RWPE2 (cell line): Measurements from ENCODE around the gene LMNB1.
"Not testable (repeated sequence)": the region's sequence is repeated elsewhere in the genome, so short reads cannot be mapped to it uniquely, and the experiment has no call there.

Source experiments
- ATAC-seq: fragments of 200-7000 bp; cut with Tn5 transposase; 3 replicates; pipeline ENCODE4 v1.9.1; 2021; ENCODE audit warnings: low read depth
- DNase-seq: peaks from one replicate; pipeline ENCODE4 v3.0.0-alpha.2; 2020; ENCODE audit warnings: low spot score
- H3K27ac ChIP-seq: fragments of 450-650 bp; 2 replicates; pipeline ENCODE4 v1.5.1; 2017; ENCODE audit warnings: mild to moderate bottlenecking; ENCODE audit not compliant: poor library complexity, severe bottlenecking
- H3K27me3 ChIP-seq: fragments of 250-450 bp; sonication (Bioruptor Pico); 2 replicates; pipeline ENCODE4 v1.5.1; 2021; ENCODE audit warnings: mild to moderate bottlenecking, moderate library complexity; ENCODE audit not compliant: insufficient read depth, poor library complexity, severe bottlenecking
- H3K36me3 ChIP-seq: fragments of 250-450 bp; sonication (Bioruptor Pico); 2 replicates; pipeline ENCODE4 v1.5.1; 2020; ENCODE audit warnings: low read depth, mild to moderate bottlenecking, moderate library complexity
- H3K4me1 ChIP-seq: fragments of 250-450 bp; sonication (Bioruptor Pico); 2 replicates; pipeline ENCODE4 v1.5.1; 2021; ENCODE audit warnings: mild to moderate bottlenecking, moderate library complexity; ENCODE audit not compliant: insufficient read depth, poor library complexity, severe bottlenecking
- H3K4me3 ChIP-seq: fragments of 250-450 bp; sonication (Bioruptor Pico); 2 replicates; pipeline ENCODE4 v1.5.1; 2021; ENCODE audit warnings: mild to moderate bottlenecking, moderate library complexity; ENCODE audit not compliant: severe bottlenecking
- H3K9me3 ChIP-seq: fragments of 250-450 bp; sonication (Bioruptor Pico); 2 replicates; pipeline ENCODE4 v1.5.1; 2021; ENCODE audit warnings: mild to moderate bottlenecking, moderate library complexity; ENCODE audit not compliant: severe bottlenecking
- TF ChIP-seq, protein P1 (sequence below): fragments of 450-650 bp; IDR thresholded peaks from one replicate; pipeline ENCODE4 v1.5.1; 2017; ENCODE audit warnings: mild to moderate bottlenecking, moderate library complexity; ENCODE audit not compliant: poor library complexity, severe bottlenecking

Gene LMNB1

DNA sequence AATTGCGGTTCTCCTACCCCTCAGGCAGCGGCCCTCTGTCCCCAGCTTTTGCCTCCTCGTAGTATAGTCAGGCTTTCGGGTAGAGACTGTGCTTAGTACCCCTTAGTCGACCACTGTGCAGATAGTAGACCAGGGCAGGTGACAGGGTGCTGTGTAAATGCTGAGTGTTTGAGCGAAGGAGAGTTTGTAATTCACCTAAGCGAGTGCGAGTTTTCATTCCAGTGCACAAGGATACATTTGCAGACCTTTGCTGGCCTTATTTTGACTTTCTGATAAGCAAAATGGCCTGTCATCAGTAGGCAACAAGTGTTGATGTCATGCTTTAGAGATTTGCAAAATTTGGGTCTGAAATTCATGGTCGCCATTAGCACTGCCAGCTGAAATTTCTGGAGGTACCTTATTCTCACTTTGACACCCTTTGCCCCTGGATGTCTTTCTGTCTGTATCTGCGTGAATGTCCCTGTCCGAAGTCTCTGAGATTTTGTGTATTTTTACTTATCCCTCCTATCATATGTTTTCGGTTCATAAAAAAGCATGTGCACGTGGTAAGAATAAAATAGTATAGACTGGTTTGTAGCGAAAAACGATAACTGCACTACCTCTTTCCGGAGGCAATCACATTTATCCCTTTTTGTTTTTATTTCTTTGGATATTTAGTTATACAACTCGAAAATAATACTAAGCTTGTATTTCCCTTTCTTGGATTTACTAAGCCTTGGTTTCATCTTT, 1.9 kb downstream of the LMNB1 start:
- Histone ChIP-seq H3K9me3 (no peaks in the 10 kb centered on the region), H3K27ac (peak overlapping the region; percentile 86), H3K36me3 (peaks cover 32% of the 10 kb centered on the region), H3K27me3 (no peaks in the 10 kb centered on the region), H3K4me1 (peaks cover 20% of the 10 kb centered on the region), H3K4me3 (peak overlapping the region; percentile 66)
- ATAC-seq (peak; percentile 1; the same call in 2 of the 3 replicates), DNase-seq (no peak)
- TF ChIP-seq, protein P1, sequence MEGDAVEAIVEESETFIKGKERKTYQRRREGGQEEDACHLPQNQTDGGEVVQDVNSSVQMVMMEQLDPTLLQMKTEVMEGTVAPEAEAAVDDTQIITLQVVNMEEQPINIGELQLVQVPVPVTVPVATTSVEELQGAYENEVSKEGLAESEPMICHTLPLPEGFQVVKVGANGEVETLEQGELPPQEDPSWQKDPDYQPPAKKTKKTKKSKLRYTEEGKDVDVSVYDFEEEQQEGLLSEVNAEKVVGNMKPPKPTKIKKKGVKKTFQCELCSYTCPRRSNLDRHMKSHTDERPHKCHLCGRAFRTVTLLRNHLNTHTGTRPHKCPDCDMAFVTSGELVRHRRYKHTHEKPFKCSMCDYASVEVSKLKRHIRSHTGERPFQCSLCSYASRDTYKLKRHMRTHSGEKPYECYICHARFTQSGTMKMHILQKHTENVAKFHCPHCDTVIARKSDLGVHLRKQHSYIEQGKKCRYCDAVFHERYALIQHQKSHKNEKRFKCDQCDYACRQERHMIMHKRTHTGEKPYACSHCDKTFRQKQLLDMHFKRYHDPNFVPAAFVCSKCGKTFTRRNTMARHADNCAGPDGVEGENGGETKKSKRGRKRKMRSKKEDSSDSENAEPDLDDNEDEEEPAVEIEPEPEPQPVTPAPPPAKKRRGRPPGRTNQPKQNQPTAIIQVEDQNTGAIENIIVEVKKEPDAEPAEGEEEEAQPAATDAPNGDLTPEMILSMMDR = no peak

DNA sequence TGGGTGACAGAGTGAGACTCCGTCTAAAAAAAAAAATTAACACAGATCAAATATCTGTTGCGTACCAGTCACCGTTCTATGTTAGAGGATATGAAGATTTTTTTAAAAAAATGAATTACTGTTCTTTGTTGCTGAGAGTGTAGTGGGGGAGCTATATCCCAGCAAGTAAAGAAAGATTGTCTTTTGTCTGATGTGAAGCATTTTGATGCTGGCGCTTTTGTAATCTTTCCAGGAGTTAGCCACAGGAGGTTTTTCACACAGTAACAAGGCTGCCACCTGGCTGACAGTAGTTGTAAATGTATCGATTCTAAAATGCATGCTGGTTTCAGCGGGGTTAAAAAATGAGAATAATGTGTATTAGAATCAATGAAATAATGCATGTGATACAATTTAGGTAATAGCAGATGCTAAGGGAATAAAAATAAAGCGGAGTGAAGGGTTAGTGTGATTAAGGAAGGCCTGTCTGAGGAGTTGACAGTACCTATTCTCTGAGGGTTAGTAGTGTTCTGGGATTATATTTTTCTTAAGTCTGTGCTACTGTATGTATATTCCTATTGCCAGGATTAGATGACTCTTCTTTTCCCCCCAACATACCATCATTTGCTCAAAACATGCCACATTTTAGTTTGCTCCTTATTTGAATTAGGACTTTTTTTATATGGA, 3.4 kb downstream of the LMNB1 start:
- DNase-seq (no peak), ATAC-seq (no peak)
- Histone ChIP-seq H3K27ac (no peak overlapping the region), H3K36me3 (peaks cover 32% of the 10 kb centered on the region), H3K9me3 (no peaks in the 10 kb centered on the region), H3K4me3 (no peak overlapping the region), H3K27me3 (no peaks in the 10 kb centered on the region), H3K4me1 (peaks cover 20% of the 10 kb centered on the region)
- TF ChIP-seq, protein P1 = peak; percentile 90

DNA sequence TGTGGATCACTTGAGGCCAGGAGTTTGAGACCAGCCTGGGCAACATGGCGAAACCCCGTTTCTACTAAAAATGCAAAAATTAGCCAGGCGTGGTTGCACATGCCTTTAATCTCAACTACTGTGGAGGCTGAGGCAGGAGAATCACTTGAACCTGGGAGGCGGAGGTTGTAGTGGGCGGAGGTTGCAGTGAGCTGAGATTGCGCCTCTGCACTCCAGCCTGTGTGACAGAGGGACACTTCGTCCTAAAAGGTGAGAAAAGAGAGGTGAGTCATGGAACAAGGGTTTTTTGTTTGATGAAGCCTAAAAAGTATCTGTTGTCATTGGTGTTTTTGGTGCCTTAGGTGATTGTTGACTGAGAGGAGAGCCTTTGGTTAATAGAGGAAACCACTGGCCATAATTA, 11.5 kb downstream of the LMNB1 start:
- not testable (repeated sequence) for DNase-seq, H3K27me3 ChIP-seq, H3K36me3 ChIP-seq

DNA sequence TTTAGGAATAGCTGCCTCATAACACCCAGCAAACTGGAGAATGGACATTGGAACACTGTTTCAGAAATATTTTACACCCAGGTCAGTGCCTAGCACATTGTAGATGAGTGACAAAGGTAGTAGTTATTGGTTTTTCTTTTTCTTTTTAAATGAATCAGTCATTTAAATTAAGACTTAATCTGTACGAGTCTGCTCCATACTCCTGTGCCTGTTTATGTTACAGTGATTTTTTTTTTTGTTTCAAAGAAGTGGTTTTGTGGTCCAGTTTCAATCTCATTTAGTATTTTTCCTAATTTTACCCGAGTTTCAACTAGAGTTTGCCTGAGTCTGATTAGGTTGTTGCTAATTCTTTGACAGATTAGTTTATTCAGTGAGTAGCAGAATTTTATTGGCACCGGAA, 16.2 kb downstream of the LMNB1 start:
- Histone ChIP-seq H3K4me3 (no peak overlapping the region), H3K9me3 (no peaks in the 10 kb centered on the region), H3K27ac (no peak overlapping the region), H3K36me3 (peaks cover 4% of the 10 kb centered on the region), H3K27me3 (no peaks in the 10 kb centered on the region), H3K4me1 (no peaks in the 10 kb centered on the region)
- no peak for DNase-seq
- TF ChIP-seq, protein P1 = no peak
- ATAC-seq = no peak

More for the DNA sequence above, 11.5 kb downstream of the LMNB1 start:
- ATAC-seq, H3K27ac ChIP-seq, H3K4me1 ChIP-seq, H3K4me3 ChIP-seq, H3K9me3 ChIP-seq: not testable (repeated sequence)

DNA sequence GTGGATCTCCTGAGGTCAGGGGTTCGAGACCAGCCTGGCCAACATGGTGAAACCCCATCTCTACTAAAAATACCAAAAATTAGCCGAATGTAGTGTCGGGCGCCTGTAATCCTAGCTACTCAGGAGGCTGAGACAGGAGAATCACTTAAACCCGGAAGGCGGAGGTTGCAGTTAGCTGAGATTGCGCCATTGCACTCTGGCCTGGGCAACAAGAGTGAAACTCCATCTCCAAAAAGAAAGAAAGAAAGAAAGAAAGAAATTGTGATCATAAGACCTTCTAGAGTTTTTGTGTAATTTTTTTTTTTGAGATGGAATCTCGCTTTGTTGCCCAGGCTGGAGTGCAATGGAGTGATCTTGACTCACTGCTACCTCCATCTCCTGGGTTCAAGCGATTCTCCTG, 16.7 kb downstream of the LMNB1 start:
- not testable (repeated sequence) for H3K27ac ChIP-seq, ATAC-seq, H3K27me3 ChIP-seq, H3K4me3 ChIP-seq, H3K36me3 ChIP-seq, H3K4me1 ChIP-seq, H3K9me3 ChIP-seq, DNase-seq
